Tibial artery (tissue), 4 donors: ENCODE data around the gene CLEC7A.

Source experiments
- DNase-seq, 2 donors: peaks; one replicate each; pipeline ENCODE4 v3.0.0-alpha.2; 2019
- H3K27ac ChIP-seq, 2 donors: fragments of 200-600 bp; sonication (generic) in 1 of 2; 1 replicate in 1 of 2; 2 replicates in 1 of 2; pipeline ENCODE4 v1.5.1; 2018 to 2019; ENCODE audit warnings: mild to moderate bottlenecking in 1 of 2
- H3K27me3 ChIP-seq, 2 donors: fragments of 200-600 bp; sonication (generic) in 1 of 2; one replicate each; pipeline versions ENCODE4 v1.5.1 to v1.6.0; 2016 to 2019
- H3K36me3 ChIP-seq, 3 donors: fragments of 200-600 bp; sonication (generic) in 2 of 3; one replicate each; pipeline ENCODE4 v1.5.1; 2016 to 2019; ENCODE audit warnings: mild to moderate bottlenecking in 2 of 3
- H3K4me1 ChIP-seq, 4 donors: fragments of 200-600 bp; sonication (generic) in 2 of 4; 1 replicate in 3 of 4; 2 replicates in 1 of 4; pipeline ENCODE4 v1.5.1; 2016 to 2019
- H3K4me3 ChIP-seq, 2 donors: fragments of 200-600 bp; sonication (generic) in 1 of 2; 1 replicate in 1 of 2; 2 replicates in 1 of 2; pipeline ENCODE4 v1.5.1; 2018 to 2019; ENCODE audit warnings: mild to moderate bottlenecking in 2 of 2
- H3K9me3 ChIP-seq, 3 donors: fragments of 200-600 bp; sonication (generic) in 1 of 3; one replicate each; pipeline ENCODE4 v1.5.1; 2016 to 2019
- CTCF ChIP-seq, 2 experiments: fragments of 200-600 bp in 1 of 2; fragments of 450-650 bp in 1 of 2; IDR thresholded peaks; one replicate each; pipeline ENCODE4 v1.5.1; 2017 to 2019; ENCODE audit warnings: antibody characterized with exemption in 2 of 2, mild to moderate bottlenecking in 1 of 2, moderate library complexity in 1 of 2
- intact Hi-C: fragments of 100-400 bp; cut with DNase I; formaldehyde crosslinking; loops from one replicate; pipeline ENCODE4 v1.15.0; 2023; ENCODE audit warnings: low total_unique reads

The CLEC7A gene

GRCh38 chr12:10069099-10069498 is 60.9 kb downstream of the CLEC7A start:
- DNase-seq: no peak
- Histone ChIP-seq H3K9me3 (no peaks in the 10 kb centered on the region), H3K27me3 (no peaks in the 10 kb centered on the region), H3K4me3 (no peak overlapping the region), H3K36me3 (no peaks in the 10 kb centered on the region), H3K27ac (no peak overlapping the region), H3K4me1 (no peaks in the 10 kb centered on the region)
- TF ChIP-seq CTCF (IDR thresholded peaks at IDR 0.05): no peak
- intact Hi-C loops: no loop called here

- intact Hi-C loops: no loop called here
- Histone ChIP-seq H3K4me3 (no peak overlapping the region), H3K27ac (no peak overlapping the region), H3K4me1 (no peaks in the 10 kb centered on the region), H3K36me3 (no peaks in the 10 kb centered on the region), H3K9me3 (no peaks in the 10 kb centered on the region), H3K27me3 (no peaks in the 10 kb centered on the region)
- TF ChIP-seq CTCF (IDR thresholded peaks at IDR 0.05): no peak
- no peak for DNase-seq
Observed at GRCh38 chr12:10068644-10069043, 61.4 kb downstream of the CLEC7A start.

- H3K9me3 ChIP-seq: no peaks in the 10 kb centered on the region
- H3K36me3 ChIP-seq: no peaks in the 10 kb centered on the region
- H3K4me3 ChIP-seq: no peak overlapping the region
- H3K4me1 ChIP-seq: no peaks in the 10 kb centered on the region
- DNase-seq: no peak
- intact Hi-C loops: no loop called here
- no peak for TF ChIP-seq CTCF (IDR thresholded peaks at IDR 0.05)
- H3K27me3 ChIP-seq: no peaks in the 10 kb centered on the region
- H3K27ac ChIP-seq: no peak overlapping the region
Observed at GRCh38 chr12:10067942-10068341, 62.1 kb downstream of the CLEC7A start.

- H3K9me3 ChIP-seq: no peaks in the 10 kb centered on the region
- no peak overlapping the region for H3K27ac ChIP-seq
- H3K27me3 ChIP-seq: no peaks in the 10 kb centered on the region
- intact Hi-C loops: no loop called here
- no peaks in the 10 kb centered on the region for H3K36me3 ChIP-seq
- no peak for DNase-seq
- TF ChIP-seq CTCF (IDR thresholded peaks at IDR 0.05): no peak
- no peak overlapping the region for H3K4me3 ChIP-seq
- no peaks in the 10 kb centered on the region for H3K4me1 ChIP-seq
Observed at GRCh38 chr12:10067264-10067663, 62.7 kb downstream of the CLEC7A start.
